GM19324 (cell line): Measurements from ENCODE around the gene EPHB2.
"Not testable (repeated sequence)": the region's sequence is repeated elsewhere in the genome, so short reads cannot be mapped to it uniquely, and the experiment has no call there.

ENCODE experiments used
- ATAC-seq: cut with Tn5 transposase; IDR thresholded peaks from one replicate; pipeline ENCODE4 v1.9.1; 2021; ENCODE audit warnings: mild to moderate bottlenecking, moderate library complexity; ENCODE audit not compliant: unreplicated experiment, low FRiP score

EPHB2 gene

DNA sequence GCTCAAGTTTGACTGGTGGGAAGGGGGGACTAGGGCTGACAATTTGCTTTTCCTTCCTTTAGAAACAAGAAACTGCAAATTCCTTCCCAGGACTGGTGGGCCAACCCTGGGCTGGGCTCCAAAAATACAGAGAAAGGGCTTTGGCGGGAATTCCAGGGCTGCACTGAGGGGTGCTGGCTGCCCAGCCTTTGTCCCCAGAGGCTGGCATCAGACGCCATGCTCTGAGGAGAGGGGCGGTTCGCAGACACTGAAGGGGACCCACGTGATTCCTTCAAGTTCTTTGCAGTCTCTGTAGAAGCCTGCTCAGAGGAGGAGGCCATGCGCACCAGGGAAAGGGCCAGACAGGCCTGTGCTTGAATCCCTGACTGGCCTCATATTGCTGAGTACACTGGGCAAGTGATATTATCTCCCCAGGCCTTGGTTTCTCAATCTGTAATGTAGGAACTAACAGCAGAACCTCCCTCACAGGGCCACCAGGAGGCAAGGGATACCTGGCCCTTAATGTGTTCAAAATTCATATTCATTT lies 119.5 kb downstream of the EPHB2 start:
- no peak for ATAC-seq

DNA sequence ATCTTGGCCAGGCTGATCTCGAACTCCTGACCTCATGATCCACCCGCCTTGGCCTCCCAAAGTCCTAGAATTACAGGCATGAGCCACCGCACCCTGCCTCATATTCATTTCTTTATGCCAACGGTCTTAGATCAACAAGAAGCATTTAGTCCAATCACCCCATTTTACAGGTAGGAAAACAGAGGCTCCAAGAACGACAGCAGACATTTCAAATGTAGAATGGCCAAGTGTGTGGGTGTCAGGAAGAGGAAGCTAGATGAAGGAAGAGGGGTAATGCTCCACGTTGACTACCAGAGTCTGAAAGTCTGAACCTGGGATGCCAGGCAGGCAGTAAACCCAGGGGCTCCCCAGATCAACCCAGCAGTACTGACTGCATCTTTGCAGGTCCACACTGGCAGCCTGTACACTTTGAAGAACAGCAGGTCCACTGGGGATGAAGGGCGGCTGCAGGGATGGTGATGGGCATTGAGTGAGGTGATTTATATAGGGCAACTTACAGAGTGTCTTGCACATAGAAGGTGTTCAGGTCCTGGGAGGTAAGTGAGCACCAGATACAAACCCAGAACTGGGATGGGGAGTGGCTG lies 120.2 kb downstream of the EPHB2 start:
- ATAC-seq: no peak

DNA sequence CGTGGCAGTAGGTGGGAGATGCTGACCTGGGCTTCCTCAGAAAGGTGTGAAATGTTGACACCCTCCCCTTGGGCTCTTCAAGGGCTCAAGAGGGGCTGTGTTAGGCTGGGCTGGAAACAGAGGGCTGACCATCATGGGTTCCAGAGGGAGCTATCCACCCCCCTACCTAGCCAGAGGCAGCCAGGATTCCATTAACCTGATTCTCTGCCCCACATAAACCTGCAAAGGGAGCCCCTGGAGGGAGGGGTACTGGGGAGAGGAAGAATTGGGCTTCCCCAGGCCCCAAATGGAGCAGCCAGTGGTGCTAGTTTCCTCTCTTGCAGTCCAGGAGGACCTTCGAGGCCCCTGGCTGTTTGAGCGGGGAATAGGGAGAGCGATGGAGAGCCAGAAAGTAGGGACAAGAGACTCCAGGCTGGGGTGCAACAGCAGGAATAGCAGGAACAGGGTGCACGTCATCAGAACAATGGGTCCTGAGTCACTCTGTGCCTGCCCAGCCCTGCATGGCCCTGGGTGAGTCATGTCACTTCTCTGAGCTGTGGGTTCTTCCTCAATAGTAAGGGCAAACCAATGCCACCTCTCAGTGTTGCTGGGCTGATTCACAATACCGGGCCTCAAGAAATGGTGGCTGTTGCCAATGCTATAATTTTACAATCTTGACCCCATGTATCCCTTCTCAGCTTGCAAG lies 121.2 kb downstream of the EPHB2 start:
- ATAC-seq: no peak

DNA sequence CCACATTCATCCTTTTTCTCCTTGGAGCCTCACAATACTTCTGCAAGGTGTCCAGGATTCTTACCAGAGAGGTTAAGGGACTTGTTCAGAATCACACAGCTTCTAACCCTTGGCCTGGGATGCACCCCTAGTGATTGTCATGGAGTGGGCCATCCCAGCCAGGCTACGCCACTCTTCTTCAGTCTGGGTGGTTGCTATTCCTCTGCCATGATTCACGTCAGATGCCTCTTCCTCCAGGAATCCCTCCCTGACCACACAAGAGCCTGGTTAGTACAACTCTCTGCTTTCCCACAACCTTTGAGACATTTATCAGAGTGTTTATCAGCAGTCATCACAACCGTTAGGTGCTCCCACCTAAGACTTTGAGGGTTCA lies 121.8 kb downstream of the EPHB2 start:
- ATAC-seq: no peak

DNA sequence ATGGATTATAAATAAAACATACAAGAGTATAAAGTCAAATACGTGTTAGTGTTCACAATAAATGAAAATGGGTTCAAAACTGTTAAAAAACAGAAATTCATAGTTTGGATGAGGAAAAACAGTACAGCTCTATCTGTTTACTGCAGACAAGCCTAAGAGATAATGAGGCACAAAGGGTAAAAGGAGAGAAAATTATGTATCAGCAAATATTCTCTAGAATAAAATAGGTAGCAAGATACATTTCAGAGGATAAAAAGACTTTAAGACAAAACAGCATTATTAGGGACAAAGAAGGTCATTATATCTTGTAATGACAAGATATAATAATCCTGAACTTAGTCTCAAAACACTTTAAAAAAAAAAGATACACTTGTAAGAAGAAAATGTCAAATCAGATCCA lies 123.1 kb downstream of the EPHB2 start:
- no peak for ATAC-seq

DNA sequence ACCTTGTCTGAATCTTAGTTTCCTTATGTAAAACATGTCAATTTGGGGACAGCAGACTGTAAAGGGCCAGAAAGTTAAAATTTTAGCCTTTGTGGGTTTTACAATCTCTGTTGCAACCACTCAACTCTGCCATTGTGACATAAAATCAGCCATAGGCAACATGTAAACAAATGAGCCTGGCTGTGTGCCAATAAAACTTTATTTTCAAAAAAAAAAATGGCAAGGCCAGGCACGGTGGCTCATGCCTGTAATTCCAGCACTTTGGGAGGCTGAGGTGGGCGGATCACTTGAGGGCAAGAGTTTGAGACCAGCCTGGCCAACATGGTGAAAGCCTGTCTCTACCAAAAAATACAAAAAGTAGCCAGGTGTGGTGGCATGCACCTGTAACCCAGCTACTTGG lies 123.8 kb downstream of the EPHB2 start:
- not testable (repeated sequence) for ATAC-seq

DNA sequence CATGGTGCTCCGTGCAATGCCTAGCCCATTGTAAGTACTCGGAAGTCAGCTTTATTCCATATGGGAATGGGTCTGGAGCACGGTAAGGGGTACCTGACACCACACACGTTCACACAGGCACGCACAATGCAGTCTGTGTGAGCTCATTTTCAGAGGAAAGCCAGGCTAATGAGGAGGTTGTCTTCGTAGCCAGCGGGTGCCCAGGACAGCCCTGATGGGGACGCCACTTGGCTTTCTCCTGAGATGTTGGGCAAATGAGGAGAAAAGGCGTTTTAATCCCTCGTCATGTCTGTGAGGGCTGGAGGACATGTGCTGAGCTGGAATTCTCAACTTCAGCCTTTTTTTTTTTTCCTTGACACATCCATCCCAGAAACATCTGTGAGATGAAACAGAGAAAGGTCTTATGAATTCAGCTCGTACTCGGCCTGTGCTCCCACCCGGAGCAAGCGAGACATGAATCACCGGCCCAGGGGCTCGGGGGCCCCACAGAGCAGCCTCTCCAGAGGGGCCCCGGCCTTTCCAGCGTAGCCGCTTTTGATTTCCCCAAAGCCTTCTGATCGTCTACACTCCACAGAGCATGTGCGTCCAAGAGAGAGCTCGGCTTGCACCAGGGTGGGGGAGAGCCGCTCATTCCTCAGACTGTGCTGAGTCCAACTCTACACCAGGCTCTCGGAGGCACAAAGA lies 125.1 kb downstream of the EPHB2 start:
- no peak for ATAC-seq

DNA sequence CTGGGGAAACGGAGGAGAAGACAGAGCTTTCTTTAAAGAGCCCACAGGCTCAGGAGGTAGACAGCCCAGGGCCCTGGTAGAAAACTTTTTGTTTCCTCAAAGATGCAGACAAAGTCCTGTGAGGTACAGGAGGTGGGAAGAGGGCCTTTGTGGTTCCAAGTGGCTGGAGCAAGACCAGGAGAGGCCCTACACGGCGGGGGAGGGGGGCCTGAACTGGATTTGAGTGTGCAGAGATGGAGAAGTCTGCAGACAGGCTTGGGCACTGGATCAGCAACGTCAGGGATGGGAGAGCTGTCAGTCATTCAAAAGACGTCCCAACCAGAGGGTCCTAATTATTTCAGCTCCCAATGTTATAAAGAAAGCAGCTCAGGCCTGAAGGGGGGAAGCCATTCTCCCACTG lies 126.2 kb downstream of the EPHB2 start:
- ATAC-seq: no peak

DNA sequence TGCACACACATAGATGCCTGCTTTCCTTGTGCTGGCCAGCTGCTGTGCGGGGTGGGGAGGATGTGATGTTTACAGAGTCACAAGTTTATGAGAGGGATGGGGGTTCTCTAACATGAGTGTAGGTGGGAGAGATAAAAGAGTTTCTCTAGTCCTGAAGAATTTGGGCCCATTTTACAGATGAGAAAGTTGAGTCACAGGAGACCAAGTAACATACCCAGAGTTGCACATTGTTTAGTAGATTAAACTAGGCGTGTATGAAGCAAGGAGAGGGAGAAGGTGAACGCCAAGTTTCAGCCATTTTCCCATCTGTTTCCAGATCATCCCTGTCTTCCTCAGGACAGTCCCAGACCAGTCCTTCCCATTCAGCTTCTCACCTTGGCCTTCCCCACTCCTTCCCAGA lies 126.7 kb downstream of the EPHB2 start:
- ATAC-seq: no peak

DNA sequence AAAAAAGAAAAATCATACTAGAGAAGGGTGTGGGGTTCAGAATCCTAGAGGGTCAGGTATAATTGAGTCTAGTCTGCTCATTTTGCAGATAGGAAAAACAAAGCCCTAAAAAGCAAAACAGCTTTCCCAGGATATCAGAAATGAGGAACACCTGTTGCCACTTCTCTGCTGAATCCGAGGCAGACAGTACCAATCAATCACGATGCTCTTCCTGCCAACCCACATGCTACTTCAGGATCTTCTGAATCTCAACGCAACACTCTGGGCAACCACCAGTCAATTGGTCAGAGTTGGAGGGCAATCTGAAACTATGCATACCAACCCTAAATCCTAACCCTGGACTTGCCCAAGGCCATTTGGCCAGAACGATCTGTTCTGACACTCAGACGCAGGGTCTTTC lies 128.3 kb downstream of the EPHB2 start:
- no peak for ATAC-seq

DNA sequence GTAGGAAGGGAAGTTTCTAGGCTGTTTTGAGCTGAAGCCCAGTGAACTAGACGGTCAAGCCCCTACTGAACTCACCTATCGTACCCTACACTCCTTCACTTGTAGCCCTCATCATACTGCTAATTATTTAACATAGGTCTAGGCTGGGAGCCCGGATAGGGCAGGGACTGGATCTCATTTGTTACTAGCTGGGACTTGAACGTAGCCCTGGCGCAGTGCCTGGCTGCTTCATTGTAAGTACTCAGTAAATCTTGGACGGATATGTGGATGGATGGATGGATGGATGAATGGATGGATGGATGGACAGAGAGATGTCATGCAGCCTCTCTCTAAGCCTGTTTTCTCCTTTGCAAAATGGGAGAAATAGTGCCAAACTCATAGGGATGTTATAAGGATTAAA lies 129.2 kb downstream of the EPHB2 start:
- no peak for ATAC-seq

DNA sequence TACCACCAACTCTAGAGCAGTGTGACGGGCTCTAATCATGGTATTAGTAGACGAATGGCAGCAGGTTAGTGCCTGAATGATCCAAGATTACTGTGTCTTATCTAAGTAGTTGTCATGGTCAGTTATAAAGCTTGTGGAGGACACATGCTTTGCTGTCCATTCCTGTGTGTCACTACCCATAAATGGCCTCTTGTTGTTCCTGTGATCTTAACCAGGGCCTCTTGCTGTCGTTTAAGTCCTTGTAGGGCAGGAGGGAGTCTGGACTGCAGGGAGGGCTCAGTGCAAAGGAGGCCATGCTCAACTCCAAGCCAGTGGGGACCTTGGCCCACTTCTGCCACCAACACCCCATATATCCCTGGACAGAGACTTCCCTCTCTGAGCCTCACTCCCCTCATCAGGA lies 130.5 kb downstream of the EPHB2 start:
- ATAC-seq: no peak

DNA sequence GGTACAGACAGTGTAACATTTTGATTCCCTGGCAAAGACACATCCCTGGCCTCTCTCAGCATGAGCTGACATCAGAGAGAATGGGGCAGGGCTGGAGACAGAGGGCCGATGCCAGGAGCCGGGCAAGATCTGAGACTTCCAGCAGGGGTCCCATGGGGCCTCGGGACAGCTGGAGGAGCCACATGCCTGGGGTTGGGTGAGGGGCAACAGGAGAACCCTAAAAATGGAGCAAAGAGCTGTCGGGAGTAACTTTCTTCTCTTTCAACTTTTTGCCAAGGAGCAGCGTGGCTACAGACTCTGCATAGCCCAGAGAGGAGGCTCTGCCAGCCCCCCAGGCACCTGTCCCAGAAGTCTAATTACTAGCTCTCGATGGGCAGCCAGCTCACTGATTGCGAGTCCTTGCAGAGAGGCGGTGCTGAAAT lies 131.2 kb downstream of the EPHB2 start:
- no peak for ATAC-seq

DNA sequence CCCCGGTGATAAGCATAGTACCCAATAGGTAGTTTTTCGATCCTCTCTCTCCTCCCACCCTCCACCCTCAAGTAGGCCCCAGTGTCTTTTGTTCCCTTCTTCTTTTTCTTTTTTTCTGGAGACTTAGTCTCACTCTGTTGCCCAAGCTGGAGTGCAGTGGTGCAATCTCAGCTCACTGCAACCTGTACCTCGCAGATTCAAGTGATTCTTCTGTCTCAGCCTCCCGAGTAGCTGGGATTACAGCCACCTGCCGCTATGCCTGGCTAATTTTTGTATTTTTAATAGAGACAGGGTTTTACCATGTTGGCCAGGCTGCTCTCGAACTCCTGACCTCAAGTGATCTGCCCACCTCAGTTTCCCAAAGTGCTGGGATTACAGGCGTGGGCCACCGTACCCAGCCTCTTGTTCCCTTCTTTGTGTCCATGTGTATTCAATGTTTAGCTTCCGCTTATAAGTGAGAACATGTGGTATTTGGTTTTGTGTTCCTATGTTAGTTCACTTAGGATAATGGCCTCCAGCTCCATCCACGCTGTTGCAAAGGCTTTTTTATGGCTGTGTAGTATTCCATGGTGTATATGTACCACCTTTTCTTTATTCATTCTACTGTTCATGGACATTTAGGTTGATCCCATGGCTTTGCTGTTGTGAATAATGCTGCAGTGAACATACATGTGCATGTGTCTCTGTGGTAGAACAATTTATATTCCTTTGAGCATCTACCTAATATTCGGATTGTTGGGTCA lies 133.0 kb downstream of the EPHB2 start:
- not testable (repeated sequence) for ATAC-seq

DNA sequence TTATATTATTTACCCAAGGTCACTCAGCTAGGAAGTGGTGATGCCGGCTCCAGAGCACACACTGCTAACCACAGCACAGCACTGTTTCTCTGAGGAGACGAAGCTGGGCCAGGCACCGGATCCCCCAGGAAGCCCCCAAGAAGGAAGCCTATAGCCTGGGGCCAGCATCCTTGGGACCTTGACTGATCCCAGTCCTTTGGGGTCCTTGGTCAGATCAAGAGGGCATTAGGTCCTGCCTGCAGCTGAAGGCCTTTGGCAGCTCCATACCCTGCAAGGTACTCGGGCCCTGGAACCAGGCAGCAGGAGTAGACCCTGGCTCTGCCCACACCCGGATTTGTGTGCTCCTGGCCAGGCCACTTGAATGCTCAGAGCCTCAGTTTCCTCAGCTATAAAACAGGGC lies 134.0 kb downstream of the EPHB2 start:
- ATAC-seq: no peak

DNA sequence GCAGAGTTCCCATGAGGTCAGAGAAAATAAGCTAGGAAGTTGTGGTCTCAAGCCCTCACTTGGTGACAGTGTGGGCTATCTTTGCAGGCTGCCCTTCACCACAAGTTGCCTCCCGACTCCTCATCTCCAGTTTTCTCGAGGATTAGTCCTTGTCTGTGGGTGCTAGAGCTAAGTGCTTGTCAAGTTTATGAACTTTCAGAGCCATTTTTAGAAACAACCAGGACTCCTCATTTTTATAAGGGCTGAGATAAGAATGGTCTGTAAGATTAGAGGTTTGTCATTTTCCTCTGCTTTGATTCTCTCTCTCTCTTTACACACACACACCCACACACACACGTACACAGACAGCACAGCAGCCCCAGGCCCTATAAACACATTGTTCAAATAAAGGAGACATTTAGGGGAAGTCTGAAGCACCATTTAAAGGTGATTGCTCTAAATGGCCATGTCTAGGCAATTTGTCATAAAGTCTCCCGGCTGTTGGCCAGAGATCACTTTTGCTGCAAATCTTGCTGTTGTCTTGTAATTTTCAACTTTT lies 134.8 kb downstream of the EPHB2 start:
- ATAC-seq: no peak

DNA sequence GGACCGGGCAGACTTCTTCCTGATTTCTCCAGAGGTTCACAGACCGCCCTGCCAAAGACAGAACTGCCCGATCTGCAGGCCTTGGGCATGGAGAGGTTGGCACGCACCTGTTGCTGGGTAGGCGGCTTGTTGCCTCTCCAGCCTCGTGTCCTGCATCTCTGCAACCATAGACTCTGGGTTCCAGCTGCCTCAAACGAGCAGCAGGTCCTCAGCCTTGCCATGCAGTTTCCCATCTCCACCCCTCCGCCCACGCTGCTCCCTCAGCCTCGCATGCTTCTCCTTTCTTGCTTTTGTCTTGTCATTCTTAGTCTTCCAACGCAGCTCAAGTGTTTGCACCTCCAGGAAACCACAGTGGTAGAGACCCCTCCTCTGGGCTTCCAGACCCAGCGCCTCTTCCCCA lies 135.8 kb downstream of the EPHB2 start:
- ATAC-seq: no peak

DNA sequence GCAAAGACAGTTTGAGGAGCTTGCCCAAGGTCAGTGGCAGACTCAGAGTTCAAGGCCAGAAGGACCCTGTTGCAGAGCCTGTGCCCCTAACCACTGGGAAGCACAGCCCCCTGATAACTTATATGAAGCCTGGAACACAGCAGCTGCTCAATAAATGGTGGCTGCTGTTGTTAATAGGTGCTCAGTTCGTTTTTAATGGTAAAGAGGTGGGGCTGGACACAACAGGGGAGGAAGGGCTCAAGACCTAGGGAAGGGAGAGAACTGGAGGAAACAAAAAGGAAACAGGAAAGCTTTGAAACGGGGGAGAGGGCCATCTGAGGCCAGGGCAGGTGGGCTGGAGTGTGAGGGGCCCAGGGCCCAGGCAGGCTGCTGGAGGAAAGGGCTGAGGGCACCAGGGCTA lies 136.6 kb downstream of the EPHB2 start:
- no peak for ATAC-seq

DNA sequence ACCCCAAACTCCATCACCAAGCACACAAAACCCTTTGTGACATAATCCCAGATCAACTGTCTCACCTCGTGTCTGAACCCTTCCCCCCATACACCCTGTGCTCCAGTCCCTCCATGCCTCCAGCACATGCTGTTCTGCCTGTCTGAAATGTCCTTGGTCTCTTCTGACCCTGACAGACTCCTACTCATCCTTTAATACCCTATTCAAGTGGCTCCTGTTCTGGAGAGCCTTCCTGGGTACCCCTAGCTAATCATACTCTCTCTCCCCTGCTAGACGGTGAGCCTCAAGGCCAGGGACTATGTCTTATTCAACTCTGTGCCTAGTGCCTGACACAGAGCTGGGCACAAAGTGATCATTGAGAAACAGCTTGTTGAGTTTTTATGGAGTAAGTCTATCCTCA lies 137.1 kb downstream of the EPHB2 start:
- no peak for ATAC-seq

DNA sequence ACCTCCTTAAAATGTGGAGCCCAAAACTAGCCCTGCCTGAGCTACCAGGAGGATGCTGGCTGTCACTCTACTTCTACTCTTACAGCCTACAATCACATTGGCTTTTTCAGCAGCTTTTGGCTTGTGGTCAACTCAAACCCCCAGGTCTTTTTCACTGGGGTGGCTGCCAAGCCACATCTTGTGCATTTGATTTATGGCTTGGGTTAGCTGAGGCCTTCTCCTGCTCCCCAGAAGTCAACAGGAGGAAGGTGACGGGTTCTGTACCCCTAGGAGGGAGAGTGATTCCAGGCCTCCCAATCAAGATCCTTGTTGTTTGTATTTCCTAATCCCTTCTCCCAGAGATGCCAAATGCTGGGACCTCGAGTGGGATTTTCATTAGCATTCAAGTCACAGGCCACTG lies 137.8 kb downstream of the EPHB2 start:
- ATAC-seq: no peak

DNA sequence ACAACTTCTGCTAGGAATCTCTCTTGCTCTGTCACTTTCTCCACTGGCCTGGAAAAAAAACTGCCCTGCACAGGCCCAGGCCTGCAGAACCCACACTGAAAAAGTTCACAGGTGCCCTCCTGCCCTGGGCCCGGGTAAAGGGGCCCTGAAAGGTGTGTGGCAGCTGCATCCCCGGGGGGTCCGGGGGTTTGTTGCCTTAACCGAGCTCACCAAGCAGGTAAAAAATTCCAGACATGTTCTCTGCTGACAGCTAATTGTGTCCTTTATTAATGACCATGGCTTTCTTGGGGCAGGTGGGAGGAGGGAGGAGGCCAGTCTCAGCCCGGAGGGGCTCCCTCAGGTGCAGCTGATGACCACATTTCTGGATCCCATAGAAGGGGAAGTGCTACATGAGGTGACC lies 139.1 kb downstream of the EPHB2 start:
- no peak for ATAC-seq
